CD4-positive, alpha-beta T cell treated with Interferon alpha-2 for 1 hour (primary cell): Measurements from ENCODE around the gene REXO1.

Experiments
- DNase-seq, 2 donors: peaks; one replicate each; pipeline ENCODE4 v3.0.0-alpha.2; 2020 to 2022

The REXO1 gene

DNA sequence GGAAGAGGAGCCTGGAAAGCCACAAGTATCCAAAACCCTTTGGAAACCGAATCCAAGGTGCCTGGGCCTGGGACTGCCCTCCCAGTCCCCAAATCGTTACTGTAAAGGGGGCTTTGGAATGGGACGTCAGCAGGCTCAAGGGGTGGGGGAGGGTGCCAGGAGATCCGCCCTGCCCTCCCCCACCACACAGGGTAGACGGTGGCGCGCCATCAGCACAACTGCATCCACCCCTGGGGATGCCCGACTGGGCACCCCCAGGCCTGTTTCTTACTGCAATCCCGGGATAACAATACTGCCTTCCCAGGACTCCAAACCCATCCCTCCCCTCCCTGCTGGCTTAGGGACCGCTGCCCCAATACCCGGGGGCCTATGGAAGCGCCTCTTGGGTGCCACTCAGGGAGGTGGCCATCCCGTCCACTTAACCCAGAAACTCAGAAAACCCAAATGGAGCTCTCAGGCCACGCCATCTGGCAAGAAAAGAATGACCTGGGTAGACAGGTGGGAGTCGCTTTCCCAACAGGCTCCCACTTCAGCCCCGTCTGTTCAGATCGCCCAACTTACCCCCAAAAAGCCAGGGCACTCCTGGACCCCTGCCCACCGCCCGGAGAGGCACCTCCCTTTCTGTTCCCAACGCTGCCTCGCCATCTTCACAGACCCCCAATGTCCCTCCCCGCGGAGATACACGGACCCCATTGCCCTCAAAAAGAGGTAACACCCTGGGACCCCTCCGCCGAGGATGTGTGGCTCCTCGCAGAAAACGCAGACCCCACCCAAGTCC lies 12.7 kb upstream of the REXO1 start:
- DNase-seq, result no peak

DNA sequence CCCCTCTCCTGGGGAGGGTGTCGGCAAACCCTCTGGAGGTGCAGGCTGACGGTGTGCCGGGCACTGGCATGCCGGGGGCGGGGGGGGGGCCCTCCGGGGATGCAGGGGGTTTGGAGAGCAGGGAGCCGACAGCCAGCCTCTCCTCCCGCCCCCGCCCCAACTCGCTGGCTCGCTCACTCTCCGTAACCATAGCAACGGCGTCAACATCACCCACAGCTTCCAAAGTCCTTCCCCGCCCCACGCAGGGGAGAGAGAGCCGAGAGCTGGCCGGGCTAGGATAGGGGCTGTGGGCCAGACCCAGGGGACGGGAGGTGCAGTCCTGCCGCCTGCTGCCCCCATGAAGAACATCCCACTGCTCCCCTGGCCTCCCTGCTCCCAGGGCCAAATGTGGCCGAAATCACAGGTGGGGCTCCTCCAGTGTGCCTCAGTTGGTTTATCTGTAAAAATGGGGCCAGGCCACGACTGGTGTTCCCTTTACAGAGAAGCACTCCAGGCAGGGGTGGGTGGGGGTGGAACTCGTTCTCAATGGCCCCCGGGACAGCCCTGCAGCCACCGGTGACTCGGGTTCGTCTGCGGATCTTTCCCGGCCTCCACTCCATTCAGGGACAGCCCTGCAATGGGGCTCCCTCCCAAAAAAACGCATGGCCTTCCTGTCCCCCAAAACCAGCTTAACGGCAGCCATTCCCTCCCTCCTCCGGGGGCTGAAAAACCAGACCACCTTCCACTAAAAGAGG lies 11.9 kb upstream of the REXO1 start:
- peak; percentile 69 to 74 for DNase-seq

DNA sequence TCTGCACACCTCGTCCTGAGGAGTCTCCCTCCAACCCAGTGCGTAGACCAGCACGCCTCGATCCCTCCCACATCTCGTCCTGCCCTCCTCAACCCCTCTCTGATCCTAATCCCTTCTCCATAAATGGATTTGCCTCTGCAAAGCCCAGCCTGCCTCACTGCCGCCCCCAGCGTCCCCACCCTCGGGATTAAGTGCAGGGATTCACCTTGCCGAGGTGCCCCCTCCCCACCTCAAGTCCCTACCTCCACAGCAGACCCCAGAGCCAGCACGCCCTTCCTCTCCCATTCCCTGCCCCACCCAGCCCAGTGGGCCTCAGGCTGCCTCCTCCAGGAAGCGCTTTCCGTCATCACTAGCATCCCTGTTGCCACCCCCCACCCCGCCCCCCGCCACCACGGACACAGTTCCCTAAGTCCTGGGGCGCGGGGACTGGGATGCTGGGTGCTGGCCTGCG lies 11.1 kb upstream of the REXO1 start:
- no peak for DNase-seq

DNA sequence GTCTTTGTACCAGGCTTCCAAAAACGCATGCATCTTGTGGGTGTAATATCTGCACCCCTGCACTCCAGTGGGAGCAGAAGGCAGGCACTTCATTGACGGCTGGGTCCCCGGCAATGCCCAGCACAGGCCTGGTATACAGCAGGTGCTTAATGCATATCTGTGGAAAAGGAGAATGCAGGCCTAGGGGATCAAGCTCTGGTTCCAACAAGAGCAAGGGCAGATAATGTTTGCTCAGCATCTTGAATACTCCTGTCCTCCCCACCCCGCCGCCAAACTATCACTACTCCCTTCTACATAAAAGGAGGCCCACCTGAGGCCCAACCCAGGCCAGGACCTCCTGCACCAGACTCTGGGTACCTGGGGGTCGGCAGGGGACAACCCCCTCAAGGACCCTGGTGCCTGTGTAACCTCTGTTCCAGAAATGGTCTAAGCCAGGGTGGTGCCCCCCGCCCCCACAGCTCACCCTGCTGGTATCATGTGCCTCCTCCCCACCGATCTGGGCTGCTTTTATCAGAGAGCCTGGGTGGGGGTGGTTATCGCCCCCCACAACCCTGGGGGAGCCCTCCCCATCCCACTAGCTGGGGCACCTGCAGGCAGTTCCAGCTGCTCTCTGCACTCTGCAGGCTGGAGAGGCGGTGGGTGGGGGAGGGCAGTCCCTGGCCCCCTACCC lies 10.3 kb upstream of the REXO1 start:
- DNase-seq, result no peak

DNA sequence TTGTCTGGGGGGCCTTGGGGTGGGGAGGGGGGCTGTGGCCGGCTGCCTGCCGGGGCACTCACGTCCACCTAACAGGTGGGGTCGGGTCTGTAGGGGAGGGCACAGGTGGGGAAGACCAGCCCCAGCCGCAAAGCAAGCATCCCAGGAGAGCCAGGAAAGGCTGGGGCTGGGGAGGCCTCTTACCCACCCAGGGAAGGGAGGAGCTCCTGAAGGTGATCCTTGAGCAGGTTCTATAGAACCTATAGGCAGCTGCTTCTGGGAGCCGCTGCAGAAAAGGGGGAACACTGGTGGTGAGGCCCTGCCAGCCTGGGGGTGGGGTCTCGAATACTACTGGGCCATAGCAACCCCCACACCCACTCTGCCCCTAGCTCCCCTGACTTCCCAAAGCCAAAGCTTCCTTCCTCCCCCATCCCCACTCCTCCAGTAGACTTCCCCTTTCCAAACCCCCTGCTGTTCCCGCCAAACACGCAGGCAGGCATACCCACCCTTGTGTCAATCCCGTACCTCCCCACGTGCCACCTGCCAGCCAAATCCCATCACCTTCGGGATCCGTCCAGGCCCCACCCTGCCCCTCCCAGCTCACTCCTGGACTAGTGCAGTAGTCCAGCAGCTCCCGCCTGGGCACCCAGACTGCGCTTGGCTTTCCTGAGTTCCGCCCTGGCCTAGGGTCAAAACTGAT lies 9.5 kb upstream of the REXO1 start:
- no peak for DNase-seq

DNA sequence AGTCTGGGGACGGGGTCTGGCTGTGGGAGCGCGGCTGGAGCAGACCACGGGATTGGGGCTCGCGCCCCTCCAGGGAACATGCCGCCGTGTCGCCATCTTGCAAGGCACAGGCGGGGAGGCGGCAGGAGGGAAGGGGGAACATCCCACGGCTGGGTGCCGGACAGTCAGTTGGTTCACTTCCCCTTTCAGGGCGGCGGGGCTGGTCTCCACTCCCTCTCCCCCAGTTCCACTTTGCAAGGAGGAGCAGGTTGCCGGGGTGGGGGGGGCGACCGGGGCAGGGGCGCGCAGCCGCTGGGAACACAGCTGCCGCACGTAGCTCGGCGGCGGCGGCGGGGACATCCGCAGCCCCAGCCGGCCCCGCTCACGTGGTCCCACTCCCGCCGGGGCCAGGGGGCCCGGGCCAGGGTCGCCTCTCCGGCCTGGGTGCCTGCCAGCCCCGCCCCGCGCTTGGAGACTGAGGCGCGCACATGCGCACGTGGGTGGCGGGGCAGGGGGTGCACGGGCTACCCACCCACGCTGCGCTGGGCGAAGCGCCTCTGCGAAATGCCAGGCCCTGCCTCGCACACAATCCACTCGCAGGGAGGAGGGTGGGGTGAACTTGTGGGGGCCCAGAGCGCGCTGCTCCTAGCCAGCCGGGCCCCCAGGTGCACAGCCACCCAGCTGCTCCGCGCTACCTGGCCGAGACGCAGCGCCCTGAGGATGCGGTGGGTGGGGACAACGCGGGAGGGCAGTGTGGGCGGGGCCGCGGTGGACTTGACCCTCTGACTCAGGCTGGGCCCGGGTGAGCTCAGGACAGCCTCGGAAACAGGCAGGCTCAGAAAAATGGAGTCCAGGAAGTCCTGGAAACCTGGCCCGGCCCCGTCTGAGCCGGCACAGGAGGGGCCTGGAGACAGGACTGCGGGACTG lies 8.7 kb upstream of the REXO1 start:
- DNase-seq, result peak; percentile 49 to 73

DNA sequence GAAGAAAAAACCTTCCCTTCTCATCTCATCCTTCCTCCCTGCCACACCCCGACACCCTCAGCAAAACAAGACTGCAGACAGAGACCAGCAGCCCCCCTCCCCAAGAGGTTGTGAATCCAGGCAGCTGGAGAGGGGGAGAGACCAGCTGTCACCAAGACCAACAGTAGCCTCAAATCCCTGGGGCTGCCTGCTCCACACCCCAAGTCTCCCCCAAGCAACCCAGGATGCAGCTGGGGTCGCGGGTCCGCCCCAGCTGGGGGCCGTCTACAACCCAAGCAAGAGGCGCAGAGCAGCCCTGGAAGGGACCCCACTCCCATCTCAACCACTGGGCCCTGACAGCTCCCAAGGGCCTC lies 8.0 kb upstream of the REXO1 start:
- no peak for DNase-seq

DNA sequence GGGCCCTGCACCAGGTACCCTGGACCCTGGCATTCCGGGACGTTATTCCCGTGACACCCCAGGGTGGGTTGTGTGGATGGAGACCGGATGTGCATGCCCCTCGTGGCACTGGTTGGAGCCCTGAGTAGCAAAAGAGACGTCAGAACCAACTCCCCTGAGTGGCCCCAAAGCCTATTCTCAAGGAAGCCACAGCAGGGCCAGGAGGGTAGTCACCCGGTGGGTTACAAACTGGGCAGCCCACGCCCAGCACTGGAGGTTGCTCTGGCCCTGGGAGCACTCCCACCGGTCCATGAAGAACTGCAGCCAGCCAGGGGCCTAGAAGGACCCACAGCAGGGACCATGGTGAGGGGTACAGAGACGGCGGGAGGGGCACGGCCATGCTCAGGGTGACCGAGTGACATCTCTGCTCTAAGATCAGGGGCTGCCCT lies 7.6 kb upstream of the REXO1 start:
- peak in 1 of 2 donors; percentile 40 for DNase-seq

DNA sequence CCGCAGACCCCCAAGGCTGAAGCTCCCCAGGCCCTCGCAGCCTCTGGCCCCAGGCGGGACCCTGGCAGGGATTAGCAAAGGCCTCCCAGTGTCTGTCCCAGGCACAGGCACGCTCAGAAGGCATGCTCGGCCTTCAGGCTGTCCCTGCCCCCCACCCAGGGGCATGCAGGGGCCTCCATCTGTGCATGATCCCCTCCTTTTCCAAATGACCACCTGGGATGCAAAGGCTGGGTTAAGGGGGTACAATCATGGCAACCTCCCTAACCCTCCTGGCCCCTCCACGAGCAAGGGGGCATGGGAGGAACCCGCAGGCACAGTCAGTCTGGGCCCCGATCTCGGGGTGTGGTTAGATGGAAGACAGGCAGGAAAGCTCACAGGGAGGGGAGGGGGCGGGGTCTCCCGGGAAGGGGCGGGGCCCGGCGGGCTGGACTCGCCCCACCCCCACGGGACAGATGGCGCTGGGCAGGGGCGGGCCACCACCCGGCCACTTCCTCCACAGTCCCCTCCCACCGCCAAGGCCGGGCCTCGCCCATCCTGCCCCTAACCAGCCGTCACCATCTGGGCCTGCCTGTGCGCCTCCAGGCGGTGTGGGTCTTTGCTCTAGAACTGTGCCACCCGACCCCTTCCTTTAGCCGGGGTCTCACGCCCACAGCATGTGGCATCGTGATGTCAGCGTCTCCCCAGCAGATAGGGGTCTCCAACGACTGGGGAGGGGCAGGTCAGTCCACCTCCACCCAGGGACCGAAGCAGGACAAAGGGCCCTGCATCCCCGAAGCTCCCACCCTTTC lies 7.0 kb upstream of the REXO1 start:
- DNase-seq, result peak; percentile 90 to 93

DNA sequence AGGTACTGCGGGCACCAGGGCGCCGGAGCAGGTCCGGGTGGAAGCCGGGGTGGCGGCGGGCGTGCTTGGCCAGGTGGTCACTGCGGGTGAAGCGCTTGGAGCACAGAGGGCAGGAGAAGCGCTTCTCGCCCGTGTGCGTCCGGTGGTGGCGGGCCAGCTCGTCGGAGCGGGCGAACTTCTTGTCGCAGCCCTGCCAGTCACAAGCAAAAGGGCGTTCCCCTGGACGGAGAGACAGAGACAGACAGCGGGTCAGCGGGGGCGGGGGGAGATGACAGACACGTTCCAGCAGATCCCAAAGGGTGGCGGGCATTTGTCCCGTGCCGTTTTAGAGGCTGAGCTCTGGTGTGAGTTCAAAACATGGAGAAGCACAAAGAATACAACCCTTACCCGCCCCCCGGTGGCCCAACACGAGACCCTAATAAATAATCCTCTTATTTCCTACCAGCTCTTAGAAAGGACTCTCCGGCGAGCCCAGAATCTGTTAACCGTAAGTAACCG lies 6.3 kb upstream of the REXO1 start:
- DNase-seq, result no peak

DNA sequence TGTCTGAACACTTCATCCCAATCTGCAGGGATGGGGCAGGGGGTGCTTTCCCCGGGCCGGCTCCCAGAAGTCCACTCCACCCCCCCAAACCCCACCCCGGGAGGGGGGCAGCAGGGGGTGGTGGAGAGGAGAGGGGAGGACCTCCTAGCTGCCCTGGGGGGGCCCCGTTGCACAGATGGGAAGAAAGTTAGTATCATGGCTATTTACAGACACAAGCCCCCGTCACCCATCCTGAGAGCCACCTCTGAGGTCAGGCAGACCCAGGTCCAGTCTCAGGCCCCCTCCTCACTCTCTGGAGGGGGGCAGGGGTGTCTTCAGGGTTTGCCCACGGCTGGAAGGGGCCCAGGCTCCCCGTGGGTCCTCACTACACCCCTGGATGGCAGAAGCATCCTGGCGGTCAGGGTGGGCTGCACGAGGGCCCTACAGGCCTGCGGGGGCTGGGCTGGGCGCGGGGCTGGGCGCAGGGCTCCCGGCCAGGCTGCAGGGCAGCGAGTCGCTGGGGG lies 5.8 kb upstream of the REXO1 start:
- DNase-seq, result no peak

DNA sequence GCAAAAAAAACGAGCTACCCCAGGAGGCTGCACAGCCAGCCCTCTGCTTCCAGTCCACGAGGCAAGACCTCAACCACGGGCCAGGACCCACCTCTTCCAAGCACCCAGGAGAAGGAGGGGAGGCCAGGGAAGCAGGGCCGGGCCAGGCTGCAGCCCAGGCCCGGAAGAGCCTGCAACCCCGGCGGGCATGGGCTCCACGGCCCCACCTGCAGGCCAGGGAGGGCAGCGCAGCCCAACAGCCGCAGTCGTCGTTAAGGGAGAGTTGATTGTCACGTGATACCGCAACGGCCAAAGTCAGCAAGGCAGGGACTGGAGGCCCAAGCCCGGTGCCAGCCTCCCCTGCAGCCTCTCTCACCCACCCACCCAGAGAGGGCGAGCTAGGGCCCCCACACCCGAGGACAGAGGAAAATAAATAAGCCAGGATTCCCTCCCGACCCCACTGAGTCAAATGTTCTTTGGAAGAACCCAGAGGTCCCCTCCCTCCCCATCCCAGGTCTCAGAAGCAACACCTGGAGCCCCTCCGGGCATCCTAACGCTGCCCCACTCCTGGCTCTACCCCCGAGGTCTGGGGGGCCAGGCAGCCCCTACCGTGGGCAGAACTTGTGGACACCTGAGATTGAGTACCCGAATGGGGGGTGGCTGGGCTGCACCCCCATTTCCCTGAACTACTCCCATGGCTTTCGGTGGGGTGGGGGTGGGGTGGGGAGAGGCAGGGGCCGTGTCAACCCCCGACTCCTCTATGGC lies 5.2 kb upstream of the REXO1 start:
- DNase-seq, result peak; percentile 83 to 85

DNA sequence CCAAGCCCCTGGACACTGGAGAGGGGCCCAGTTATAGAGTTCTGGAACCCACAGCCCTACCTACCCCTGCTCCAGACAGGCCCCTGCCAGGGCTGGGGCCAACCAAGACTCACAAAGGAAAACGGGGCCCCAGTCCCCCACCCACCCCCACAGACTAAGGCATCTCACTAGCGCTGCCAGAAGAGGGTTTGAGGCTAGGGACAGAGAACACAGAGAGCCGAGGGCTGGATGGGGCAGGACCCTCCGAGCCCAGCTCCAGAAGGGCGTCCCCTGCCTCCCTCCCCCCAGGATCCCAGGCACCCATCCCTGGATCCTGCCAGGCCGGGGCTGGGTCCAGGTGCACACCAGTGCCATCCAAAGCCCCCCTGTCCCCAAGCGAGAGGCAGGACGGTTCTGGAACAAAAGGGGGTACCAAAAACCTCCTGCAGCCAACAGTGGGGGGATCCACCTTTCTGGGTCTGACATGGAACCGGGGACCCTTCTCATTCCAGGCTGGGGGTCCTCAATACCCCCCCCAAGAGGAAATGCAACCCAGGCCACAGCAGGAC lies 4.4 kb upstream of the REXO1 start:
- DNase-seq, result no peak

DNA sequence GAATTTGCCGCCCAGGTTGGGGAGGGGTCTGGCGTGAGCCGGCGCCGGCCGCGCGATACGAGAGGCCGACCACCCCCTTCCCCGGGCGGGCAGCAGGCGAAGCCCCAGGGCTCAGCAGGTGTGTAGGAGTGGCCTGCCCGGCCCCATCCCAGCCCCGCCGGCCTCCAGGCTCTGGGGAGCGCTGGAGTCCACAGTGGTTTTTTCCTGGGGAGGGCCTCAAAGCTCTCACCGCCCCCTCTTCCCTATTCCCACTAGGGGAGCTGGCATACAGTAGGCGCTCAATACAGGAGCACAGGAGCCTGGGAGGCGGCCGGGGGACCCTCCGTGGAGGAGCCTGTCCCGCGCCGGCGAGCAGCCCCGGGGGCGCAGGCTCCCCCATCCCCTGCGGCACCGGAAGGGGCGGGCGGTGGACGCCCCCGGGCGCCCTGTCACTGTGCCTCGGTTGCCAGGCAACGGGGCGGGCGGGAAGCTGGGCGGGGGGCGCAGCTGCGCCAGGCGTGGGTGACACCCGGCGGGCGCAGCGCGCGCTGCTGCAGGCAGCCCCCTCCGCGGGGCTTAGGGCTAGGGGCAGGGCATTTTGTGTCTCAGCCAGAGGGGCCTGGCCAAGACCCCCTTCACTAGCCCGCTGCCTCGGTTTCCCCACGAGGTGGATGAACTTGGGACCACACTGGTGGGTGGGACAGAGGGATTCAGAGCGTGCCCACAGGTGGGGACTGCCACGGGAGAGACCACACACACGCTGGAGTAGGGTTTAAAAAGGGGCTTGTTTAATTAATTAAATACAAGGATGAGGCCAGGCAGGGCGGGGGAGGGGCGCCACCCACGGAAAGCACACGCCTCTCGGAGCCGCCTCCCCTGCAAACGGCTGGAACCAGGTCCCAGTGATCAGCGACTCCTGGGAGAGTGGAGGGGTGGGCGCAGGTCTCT lies 3.6 kb upstream of the REXO1 start:
- DNase-seq, result peak; percentile 68 to 71

DNA sequence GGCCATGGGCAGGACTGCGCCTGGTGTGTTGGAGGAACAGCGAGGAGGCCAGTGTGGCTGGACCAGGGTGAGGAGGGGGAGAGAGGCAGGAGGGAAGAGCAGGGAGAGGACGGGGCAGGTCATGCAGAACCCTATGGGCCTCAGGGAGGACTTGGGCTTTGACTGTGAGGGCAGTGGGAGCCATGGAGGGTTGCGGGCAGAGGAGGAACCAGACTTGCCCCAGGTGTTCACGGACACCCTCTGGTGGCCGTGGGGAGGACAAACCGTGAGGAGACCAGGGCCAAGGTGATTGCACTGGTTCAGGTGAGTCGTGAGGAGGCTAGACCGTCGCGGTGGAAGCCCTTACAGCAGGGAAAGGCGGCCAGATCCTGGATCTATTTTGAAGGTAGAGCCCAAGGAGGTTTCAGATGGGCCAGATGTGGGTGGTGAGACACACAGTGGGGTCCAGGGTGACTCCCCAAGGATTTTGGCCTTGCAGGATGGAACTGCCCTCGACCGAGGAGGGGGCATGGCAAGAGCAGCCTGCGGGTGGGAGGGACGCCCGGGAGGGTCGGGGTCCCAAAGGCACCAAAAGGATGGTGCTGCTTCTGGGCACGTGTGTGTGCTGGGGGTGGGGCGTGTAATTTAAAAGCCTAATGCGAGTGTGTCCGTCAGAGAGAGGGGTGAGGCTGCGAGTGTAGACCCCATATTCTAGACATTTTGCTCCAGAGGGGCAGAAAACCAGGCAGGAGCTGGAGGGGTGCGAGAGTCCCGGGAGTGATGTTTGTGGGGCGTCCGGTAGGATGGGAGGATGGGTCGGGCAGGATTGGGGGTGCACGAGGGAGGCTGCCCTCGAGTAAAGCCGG lies 2.7 kb upstream of the REXO1 start:
- DNase-seq, result no peak

DNA sequence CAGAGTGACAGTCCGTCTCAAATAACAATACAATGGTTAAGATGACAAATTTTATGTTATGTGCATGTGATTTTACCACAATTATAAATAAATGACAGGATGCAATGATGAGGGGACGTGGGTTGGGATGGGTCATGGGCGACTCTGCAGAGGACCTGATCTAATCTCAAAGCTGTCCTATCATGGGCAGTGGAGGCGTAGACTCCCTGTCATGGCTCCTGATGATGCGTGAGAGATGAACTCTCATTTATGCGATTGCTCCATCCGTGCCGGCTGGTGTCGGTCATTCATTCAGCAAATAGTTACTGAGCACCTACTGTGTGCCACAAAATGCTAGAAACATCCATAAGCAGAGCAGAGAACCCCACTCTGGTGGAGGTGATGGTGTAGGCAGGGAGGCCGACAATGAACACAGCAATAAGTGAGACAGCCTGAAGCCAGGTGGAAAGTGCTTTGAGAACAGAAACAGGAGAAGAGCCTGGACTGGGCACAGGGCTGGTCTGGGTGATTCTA lies 1.7 kb upstream of the REXO1 start:
- DNase-seq, result no peak

DNA sequence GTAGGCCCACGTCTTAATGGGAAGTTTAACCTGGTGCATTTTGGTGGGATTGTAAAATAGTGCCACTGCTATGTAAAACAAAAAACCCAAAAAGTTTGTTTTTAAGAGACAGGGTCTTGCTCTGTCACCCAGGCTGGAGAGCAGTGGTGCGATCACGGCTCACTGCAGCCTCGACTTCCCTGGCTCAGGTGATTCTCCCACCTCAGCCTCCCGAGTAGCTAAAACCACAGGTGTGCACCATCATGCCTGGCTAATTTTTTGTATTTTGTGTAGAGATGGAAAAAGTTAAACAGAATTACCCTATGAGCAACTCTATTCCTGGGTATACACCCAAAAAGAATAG lies 820 bp upstream of the REXO1 start:
- no peak for DNase-seq
